ENCODE results near the gene MEIOB. TPM values are rescaled to one million over a fixed set of nuclear protein-coding genes. Genes with fewer than 3 reads are reported as not detected.

MEIOB gene
- total RNA-seq, 1 experiment from 2014 or later: 1.4 TPM

GRCh38 chr16:1820946-1821290, 51.0 kb downstream of the MEIOB start (continued):
- TF ChIP-seq USF1 (CRISPR knock-in tag; IDR thresholded peaks at IDR 0.05): no peak
- no peak for TF ChIP-seq JUN (CRISPR knock-in tag; IDR thresholded peaks at IDR 0.05)
- no peak for TF ChIP-seq ZNF512 (CRISPR knock-in tag; IDR thresholded peaks at IDR 0.05; ENCODE audit: borderline replicate concordance)

- H3K27ac Mint-ChIP-seq: no peak overlapping the region
- no peaks in the 10 kb centered on the region for H3K9me3 Mint-ChIP-seq
- ChIA-PET CTCF (no interaction called here), POLR2A (no interaction called here)
- ATAC-seq: no peak
- 0 out of 2 replicates have a peak, but pooled peaks cover 4% of the 10 kb centered on the region for H3K4me1 Mint-ChIP-seq
- TF ChIP-seq ZNF512 (CRISPR knock-in tag; IDR thresholded peaks at IDR 0.05; ENCODE audit: borderline replicate concordance): no peak
- TF ChIP-seq ATF3 (CRISPR knock-in tag; conservative IDR thresholded peaks at IDR 0.05): no peak
- no peak for TF ChIP-seq ZNF671 (CRISPR knock-in tag; IDR thresholded peaks at IDR 0.05)
- TF ChIP-seq ZSCAN18 (CRISPR knock-in tag; IDR thresholded peaks at IDR 0.05): no peak
- no peak for TF ChIP-seq E2F1 (CRISPR knock-in tag; IDR thresholded peaks at IDR 0.05)
- TF ChIP-seq PRDM15 (CRISPR knock-in tag; IDR thresholded peaks at IDR 0.05): no peak
- no peak for TF ChIP-seq ZNF138 (CRISPR knock-in tag; conservative IDR thresholded peaks at IDR 0.05)
- TF ChIP-seq ZBTB43 (CRISPR knock-in tag; IDR thresholded peaks at IDR 0.05): no peak
- TF ChIP-seq NR1H2 (CRISPR knock-in tag; IDR thresholded peaks at IDR 0.05): no peak
- TF ChIP-seq FOXK1 (CRISPR knock-in tag; IDR thresholded peaks at IDR 0.05): no peak
- TF ChIP-seq NFATC4 (CRISPR knock-in tag; IDR thresholded peaks at IDR 0.05): no peak
- TF ChIP-seq ZNF121 (CRISPR knock-in tag; IDR thresholded peaks at IDR 0.05): no peak
- TF ChIP-seq AFF4 (CRISPR knock-in tag; IDR thresholded peaks at IDR 0.05; ENCODE audit: borderline replicate concordance): no peak
- no peak for TF ChIP-seq TP53 (CRISPR knock-in tag; IDR thresholded peaks at IDR 0.05)
- TF ChIP-seq CREM (CRISPR knock-in tag; IDR thresholded peaks at IDR 0.05): no peak
- H3K36me3 Mint-ChIP-seq: peaks cover 3% of the 10 kb centered on the region
- no peak overlapping the region for H3K4me3 Mint-ChIP-seq
- DNase-seq (ENCODE audit: low spot score): no peak
- no peaks in the 10 kb centered on the region for H3K27me3 Mint-ChIP-seq (ENCODE audit: low read depth)
These were observed 51.6 kb downstream of the MEIOB start for GRCh38 chr16:1820096-1820945.
